ENCODE data around the gene FBXL20.
"Not testable (repeated sequence)": the region's sequence is repeated elsewhere in the genome, so short reads cannot be mapped to it uniquely, and the experiment has no call there.

The FBXL20 gene

DNA sequence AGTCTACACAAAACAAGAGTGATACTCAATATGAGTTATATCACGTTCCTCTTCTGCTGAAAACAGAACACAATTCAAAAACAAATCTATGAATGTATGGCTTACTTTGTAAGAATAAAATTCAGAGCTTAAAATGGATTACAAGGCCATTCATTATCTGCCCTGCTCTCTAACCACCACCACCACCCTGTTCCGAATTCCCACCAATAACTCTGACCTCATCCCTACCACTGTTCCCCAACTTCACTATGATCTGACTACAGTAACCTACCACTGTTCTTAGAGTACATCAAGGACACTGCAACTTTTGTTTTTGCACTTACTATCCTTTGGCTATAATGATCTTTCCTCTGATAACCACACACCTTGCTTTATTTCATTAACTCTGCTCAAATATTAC is 21.3 kb downstream of the FBXL20 start:
- no peak for DNase-seq (ENCODE audit: low spot score)

DNA sequence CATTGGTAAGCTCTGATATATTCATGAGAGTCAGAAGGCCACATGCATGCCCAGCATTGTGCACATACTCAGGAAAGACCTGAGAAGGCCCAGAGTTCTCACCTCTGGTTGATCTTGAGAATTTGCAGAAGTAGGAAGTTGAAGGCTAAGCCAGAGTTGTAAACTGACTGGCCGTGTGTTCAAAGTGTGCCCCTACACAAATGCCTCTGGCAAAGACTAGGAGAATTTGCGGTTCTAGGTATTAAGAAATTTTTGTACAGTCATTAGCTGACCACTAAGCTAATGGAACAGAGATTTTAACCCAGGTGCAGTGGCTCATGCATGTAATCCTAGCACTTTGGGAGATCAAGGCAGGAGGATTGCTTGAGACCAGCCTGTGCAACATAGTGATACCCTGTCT is 25.0 kb downstream of the FBXL20 start:
- DNase-seq (ENCODE audit: low spot score): no peak

DNA sequence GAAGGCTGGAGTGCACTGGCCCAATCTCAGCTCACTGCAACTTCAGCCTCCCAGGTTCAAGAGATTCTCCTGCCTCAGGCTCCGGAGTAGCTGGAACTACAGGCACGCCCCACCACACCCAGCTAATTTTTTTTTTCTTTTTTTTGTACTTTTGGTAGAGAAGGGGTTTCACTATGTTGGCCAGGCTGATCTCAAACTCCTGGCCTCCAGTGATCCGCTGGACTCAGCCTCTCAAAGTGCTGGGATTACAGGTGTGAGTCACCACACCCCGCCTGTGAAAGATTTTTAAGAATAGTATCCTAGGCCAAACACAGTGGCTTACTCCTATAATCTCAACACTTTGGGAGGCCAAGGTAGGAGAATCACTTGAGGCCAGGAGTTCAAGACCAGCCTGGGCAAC is 33.6 kb downstream of the FBXL20 start:
- DNase-seq (ENCODE audit: low spot score): not testable (repeated sequence)

DNA sequence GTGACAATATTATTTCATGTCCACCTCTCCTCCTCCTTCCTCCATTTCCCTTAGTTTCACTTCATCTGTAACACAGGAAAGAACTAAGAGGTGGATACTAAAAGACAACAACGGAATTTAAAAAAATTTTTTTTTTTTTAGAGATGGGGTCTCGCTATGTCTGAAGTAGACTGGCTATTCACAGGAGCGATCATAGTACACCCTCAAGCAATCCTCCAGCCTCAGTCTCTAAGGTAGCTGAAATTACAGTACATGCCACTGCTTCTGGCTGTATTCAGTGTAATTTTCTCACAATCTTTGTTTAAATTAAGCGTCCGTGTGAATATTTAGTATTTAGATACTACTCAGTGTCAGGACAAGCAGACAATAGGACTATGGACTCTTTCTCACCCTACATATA is 35.6 kb downstream of the FBXL20 start:
- DNase-seq (ENCODE audit: low spot score): no peak

DNA sequence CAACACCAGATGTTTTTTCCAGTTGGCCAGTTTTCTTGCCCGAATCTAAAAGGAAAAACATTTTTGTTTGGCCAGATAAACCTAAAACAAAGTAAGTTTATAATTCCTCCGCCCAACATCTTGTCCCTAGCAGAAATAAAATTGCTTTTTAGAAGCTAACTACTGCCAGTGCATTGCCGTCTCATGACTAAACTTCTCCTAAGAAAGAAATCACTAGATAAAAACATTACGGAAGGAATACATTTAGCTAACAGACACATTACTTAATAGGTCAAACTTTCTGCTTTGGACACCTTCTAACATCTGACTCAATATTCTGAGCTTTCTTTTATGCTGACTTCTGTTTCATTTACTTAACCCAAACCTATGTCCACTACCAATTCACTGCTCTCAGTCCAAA is 36.2 kb downstream of the FBXL20 start:
- no peak for DNase-seq (ENCODE audit: low spot score)

DNA sequence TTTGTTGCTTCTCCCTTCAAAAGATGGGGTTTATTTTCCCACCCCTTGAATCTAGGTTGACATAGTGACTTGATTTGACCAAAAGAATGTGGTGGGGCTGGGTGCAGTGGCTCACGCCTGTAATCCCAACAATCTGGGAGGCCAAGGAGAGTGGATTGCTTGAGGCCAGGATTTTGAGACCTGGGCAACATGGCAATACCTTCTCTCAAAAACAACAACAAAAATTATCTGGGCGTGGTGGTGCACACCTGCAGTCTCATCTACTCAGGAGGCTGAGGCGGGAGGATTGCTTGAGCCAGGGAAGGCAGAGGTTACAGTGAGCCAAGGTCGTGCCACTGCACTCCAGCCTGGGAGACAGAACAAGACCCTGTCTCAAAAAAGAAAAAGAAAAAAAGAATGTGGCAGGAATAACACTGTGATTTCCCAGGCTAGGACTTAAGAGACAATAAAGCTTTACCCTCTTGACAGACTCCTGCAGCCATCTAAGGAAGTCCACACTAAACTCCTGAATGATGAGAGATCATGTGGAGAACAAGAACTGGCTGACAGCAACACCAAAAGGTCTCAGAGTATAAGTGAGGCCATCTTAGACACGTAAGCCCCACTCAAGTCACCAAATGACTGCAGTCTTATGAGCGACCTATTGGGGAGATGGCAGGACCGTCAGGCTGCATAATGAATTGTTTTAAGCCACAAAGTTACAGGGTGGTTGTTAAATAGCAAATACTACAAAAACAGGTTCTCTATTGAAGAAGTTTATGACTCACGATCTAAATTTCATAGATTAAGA is 37.0 kb downstream of the FBXL20 start:
- DNase-seq (ENCODE audit: low spot score): no peak

DNA sequence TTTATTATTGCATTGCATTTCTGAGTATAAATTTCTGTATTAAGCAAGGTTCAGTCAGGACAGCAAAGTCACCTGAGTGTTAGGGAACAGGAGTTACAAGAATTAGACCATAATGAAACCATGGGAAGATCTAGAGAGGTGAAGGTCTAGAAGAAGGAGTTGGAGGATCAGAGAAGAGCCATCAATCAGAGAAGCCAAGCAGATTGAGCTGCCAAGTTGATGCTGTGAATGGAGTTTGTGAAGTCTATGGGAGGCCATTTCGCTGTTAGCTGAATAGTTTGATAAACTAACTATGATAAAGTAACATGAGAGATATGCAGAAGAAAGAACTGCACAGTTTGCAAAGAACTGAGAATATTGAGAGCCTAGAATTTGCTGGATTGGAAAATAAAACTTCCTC is 40.4 kb downstream of the FBXL20 start:
- no peak for DNase-seq (ENCODE audit: low spot score)

DNA sequence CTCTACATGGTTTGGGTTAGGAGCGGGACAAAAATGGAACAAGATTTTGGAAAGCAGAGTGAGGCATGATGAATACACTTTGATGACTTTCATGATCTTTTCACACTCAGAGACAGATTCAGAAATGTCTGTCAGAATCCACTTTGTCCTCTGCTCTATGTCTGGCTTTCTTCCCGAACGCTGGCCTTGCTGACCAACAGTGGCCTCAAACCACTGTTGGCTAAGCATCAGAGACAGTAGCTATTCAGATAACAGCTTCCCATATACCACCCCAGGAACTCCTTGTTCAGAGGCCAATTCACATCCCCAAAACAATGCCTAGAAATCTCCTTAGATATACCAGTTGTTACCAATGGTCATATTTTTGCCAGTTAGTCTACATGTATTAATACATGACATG is 40.9 kb downstream of the FBXL20 start:
- no peak for DNase-seq (ENCODE audit: low spot score)

DNA sequence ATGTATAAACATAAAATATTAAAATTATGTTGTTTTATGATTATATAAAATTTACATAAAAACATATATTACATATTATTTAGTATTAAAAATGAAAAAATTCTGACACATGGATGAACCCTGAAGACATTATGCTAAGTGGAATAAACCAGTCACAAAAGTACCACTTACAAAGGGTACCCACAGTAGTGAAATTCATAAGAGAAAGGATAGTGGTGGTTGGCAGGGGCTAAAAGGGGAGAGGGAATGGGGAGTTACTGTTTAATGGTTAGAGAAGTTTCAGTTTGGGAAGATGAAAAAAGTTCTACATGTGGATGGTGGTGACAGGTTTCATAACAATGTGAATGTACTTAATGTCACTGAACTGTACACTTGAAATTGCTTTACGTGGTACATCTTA is 41.4 kb downstream of the FBXL20 start:
- no peak for DNase-seq (ENCODE audit: low spot score)

DNA sequence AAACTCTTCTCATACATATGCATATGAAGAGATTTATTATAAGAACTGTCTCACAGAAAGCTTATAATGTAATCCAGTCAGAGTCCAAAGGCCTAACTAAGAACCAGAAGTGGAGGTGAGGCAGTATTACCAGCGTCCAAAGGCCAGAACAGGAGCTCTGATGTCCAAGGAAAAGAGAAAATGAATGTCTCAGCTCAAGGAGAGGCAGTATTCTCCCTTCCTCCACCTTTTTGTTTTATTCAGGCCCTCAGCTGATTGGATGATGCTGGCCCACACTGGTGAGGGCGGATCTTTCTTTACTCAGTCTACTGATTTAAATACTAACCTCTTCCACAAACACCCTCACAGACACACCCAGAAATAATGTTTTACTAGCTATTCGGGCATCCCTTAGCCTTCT is 43.4 kb downstream of the FBXL20 start:
- no peak for DNase-seq (ENCODE audit: low spot score)

DNA sequence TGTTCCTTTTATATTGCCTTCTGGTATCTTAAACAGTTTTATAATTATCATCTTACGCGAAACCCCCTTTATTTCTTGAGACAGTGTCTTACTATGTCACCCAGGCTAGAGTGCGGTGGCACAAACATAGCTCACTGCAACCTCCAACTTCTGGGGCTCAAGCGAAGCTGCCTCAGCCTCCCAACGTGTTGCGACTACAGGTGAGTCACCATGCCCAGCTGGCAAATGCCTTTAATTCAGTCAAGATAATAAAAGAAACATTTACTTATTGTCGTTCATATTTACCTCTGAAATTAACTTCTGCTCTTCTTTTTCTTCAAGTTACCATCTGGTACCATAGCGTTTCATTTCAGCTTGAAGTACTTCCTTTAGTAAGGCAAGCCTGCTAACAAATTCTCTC is 43.9 kb downstream of the FBXL20 start:
- no peak for DNase-seq (ENCODE audit: low spot score)

DNA sequence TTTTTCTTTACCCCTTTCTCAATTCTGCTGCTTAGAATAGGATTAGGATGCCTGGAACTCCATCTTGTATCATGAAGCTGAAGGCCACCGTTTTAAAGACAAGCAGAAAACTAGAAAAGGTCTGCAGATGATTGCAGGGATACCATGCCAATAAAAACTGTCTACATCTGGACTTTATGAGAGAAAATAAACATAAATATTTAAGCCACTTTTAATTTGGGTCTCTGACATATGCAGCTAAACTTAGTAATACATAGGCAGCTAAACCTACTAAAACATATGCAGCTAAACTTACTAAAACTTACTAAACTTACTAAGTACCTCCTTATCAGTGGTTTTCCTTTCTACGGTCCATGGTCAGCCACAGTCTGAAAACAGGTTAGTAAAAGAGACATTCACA is 48.4 kb downstream of the FBXL20 start:
- no peak for DNase-seq (ENCODE audit: low spot score)

DNA sequence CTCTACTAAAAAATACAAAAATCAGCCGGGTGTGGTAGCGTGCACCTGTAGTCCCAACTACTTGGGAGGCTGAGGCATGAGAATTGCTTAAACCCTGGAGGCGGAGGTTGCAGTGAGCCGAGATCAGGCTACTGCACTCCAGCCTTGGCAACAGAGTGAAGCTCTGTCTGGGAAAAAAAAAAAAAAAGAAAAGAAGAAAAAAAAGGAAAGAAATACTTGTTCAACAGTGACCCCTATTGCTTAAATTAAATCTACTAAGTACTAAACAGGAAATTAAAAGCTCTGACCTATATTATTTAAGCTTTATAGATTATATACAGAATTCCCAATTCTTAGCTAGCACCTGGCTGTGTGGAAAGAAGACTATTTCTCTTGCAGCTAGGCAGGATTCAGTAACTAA is 48.9 kb downstream of the FBXL20 start:
- DNase-seq (ENCODE audit: low spot score): no peak

DNA sequence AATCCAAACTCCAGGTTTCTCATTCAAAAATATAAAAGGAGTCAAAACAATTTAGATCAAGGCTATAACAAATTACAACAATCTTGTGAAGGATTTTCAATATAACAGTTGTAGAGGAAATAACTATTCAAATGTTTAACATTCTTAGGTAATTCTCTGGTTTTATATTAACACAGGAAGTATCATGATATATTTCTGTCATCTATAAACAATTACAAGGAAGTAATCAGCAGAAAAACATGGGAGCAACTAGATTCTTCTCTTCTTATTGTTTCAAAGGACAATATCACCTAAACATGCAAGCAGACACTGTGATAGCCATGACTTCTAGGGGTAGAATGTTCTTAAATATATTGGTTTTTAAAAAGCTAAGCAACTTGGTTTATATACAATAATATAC is 49.9 kb downstream of the FBXL20 start:
- DNase-seq (ENCODE audit: low spot score): no peak

DNA sequence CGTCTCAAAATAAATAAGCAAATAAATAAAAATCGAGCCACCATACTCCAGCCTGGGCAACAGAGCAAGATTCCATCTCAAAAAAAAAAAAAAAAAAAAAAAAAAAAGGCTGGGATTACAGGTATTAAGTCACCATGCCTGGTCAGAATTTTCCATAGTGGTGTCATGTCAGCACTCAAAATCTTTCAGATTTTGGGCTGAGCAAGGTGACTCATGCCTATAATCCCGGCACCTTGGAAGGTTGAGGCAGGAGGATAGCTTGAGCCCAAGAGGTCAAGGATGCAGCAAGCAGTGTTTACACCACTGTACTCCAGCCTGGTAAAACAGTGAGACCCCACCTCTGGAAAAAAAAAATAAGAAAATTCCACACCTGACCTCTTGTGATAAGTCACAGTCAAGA is 52.2 kb downstream of the FBXL20 start:
- no peak for DNase-seq (ENCODE audit: low spot score)

DNA sequence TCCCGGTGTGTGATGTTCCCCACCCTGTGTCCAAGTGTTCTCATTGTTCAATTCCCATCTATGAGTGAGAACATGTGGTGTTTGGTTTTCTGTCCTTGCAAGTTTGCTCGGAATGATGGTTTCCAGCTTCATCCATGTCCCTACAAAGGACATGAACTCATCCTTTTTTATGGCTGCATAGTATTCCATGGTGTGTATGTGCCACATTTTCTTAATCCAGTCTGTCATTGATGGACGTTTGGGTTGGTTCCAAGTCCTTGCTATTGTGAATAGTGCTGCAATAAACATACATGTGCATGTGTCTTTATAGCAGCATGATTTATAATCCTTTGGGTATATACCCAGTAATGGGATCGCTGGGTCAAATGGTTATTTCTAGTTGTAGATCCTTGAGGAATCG is 54.6 kb downstream of the FBXL20 start:
- not testable (repeated sequence) for DNase-seq (ENCODE audit: low spot score)

DNA sequence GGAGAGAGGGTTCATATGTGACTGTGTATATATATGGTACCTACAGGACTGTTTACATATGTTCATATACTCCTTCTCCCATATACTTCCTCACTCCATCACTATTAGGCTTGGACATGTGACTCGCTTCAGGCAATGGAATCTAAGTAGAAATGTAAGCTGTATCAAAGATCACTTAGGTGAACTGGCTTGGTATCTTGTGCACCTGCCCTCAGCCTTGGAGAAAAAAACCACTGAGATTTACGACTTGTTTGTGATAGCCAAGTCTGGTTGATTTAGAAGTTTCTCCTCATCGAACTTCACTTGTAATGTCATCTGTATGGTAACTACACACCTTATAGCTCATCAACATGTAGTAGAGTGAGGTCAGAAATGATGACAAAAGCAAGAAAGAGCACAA is 59.9 kb downstream of the FBXL20 start:
- no peak for DNase-seq (ENCODE audit: low spot score)

DNA sequence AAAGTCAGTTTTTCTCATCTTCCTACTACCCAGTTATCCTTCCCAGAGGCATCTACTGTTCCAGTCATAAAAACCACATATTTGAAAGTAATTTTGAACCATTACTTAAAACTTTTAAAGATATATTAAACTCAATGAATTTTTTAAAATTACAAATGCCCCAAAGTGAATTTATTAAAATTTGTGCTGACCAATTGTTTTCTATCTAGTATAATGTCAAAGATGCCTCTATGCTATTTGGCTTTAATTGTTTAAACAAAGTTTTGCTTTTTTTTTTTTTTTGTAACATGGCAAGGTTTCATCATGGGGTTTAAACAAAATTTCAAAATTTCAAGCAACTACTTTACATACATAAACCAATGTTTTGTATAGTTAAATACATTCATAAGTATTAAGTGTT is 60.7 kb downstream of the FBXL20 start:
- no peak for DNase-seq (ENCODE audit: low spot score)

DNA sequence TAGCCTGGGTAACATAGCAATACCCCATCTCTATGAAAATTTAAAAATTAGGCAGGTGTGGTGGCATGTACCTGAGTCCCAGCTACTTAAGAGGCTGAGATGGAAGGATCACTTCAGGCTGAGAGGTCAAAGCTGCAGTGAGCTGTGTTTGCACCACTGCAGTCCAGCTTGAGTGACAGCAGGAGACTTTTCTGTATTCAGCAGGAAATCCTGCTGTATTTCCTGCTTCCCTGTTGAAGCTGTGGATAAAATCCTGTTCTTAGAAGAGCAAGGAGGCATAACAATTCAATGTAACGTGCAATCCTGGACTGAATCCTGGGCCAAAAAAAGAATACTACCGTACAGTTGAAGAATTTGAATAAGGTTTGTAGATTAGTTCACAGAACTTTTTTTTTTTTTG is 62.2 kb downstream of the FBXL20 start:
- DNase-seq (ENCODE audit: low spot score): no peak

DNA sequence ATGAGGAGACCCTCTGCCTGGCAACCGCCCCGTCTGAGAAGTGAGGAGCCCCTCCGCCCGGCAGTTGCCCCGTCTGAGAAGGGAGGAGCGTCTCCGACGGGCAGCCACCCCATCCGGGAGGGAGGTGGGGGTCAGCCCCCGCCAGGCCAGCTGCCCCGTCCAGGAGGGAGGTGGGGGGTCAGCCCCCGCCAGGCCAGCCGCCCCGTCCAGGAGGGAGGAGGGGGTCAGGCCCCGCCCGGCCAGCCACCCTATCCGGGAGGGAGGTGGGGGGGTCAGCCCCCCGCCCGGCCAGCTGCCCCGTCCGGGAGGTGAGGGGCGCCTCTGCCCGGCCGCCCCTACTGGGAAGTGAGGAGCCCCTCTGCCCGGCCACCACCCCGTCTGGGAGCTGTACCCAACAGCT is 63.8 kb downstream of the FBXL20 start:
- not testable (repeated sequence) for DNase-seq (ENCODE audit: low spot score)

DNA sequence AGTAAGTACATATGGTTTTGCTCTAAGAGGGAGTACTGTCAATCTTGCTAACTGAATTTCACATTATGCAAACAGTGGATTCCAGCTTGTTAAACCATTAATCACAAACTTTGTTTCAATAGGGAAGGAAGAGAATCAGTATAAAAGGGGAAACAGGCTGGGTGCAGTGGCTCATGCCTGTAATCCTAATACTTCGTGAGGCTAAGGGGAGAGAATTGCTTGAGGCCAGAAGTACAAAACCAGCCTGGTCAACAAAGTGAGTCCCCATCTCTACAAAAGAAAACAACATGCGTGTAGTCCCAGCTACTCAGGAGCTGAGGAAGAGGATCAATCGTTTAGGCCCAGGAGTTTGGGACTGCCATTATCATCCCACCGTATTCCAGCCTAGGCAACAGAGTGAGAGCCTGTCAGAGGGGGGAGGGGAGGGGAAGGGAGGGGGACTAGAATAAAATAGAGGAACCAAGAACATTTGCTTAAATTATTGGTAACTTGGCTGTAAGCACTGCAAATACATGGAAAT is 65.7 kb downstream of the FBXL20 start:
- no peak for DNase-seq (ENCODE audit: low spot score)

DNA sequence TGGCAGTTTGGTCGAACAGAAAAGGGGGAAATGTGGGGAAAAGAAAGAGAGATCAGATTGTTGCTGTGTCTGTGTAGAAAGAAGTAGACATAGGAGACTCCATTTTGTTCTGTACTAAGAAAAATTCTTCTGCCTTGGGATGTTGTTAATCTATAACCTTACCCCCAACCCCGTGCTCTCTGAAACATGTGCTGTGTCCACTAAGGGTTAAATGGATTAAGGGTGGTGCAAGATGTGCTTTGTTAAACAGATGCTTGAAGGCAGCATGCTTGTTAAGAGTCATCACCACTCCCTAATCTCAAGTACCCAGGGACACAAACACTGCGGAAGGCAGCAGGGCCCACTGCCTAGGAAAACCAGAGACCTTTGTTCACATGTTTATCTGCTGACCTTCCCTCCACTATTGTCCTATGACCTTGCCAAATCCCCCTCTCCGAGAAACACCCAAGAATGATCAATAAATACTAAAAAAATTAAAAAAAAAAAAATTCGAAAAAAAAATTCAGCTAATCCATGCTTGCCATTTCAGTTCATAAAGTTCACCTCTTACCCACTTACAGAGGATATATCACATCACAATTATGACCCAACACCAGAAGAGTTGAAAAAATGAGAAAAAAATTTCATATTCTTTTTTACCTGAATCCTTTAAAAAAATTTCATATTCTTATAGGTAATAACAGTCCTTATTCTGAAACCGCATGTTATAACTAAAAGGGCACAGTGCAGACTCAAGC is 67.2 kb downstream of the FBXL20 start:
- DNase-seq (ENCODE audit: low spot score): not testable (repeated sequence)

DNA sequence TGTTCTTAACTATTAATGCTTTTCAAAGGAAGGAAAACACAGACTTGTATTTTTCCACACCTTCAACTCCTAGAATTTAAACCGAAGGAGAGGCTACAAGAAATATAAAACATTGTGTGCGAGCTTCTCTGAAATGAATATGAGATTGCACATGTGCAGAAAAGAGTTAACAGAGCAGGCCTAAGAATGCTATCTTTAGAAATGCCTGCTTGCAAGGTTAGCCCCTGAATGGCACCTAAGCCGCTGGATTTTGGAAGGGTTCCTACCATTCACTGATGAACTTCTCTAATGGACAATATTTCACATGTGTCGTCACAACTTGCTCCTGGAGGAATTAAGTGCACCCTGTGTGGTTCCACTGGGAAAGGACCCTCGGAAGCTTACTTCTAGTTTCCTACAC is 69.3 kb downstream of the FBXL20 start:
- DNase-seq (ENCODE audit: low spot score): no peak

DNA sequence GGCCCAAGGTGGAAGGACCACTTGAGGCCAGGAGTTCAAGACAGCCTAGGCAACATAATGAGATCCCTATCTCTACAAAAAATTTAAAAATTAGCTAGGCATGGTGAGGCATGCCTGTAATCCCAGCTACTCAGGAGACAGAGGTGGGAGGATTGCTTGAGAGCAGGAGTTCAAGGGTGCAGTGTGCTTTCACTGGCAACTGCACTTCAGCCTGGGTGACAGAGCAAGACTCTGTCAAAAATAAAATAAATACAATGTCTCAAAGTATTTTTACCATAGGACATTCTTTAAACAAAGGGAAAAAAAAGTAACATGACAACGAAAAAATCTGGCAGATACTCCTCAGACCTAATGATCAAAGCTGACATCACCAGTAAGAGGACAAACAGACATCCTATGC is 72.6 kb downstream of the FBXL20 start:
- no peak for DNase-seq (ENCODE audit: low spot score)
